Panc1 (cell line): ENCODE results near the gene SLC25A43.
"Not testable (repeated sequence)": the region's sequence is repeated elsewhere in the genome, so short reads cannot be mapped to it uniquely, and the experiment has no call there.

Experiments
- CTCF ChIP-seq: fragments of 450-650 bp; IDR thresholded peaks from 2 replicates; pipeline ENCODE4 v1.5.1; 2017; ENCODE audit warnings: mild to moderate bottlenecking
- POLR2AphosphoS5 ChIP-seq: IDR thresholded peaks from 2 replicates; pipeline ENCODE4 v1.6.1; 2012; ENCODE audit warnings: mild to moderate bottlenecking, low read depth, low read length, moderate library complexity
- REST ChIP-seq, 2 experiments: IDR thresholded peaks; 2 replicates each; pipeline ENCODE4 v1.6.1; 2011 to 2012; ENCODE audit warnings: low read depth in 2 of 2, control low read depth in 1 of 2, low read length in 1 of 2, mild to moderate bottlenecking in 1 of 2, moderate library complexity in 1 of 2; ENCODE audit not compliant: insufficient read depth in 1 of 2
- SIN3A ChIP-seq: IDR thresholded peaks from 2 replicates; pipeline ENCODE4 v1.6.1; 2012; ENCODE audit warnings: low read depth, mild to moderate bottlenecking, low read length, moderate library complexity, borderline replicate concordance; ENCODE audit not compliant: insufficient read depth
- TCF7L2 ChIP-seq: IDR thresholded peaks from 2 replicates; pipeline ENCODE4 v1.6.1; 2011; ENCODE audit warnings: mild to moderate bottlenecking, low read depth, low read length, inconsistent platforms

GRCh38 chrX:119361451-119361850 is 37.7 kb upstream of the SLC25A43 start:
- TF ChIP-seq CTCF; TCF7L2; REST (IDR thresholded peaks at IDR 0.05; ENCODE audit: insufficient read depth in 1 of 2, low read depth in 2 of 2, low read length in 1 of 2); POLR2AphosphoS5; SIN3A: not testable (repeated sequence)
